Left lung (tissue), 10 donors: ENCODE measurements around the gene MTG2. TPM values are rescaled to one million over a fixed set of nuclear protein-coding genes. Genes with fewer than 3 reads are reported as not detected.

ENCODE experiments used
- ATAC-seq: fragments of 200-7000 bp; cut with Tn5 transposase; one replicate; pipeline ENCODE4 v1.9.1; 2020; ENCODE audit warnings: moderate library complexity
- DNase-seq, 4 donors: peaks; one replicate each; pipeline ENCODE4 v3.0.0-alpha.2; 2013 to 2020
- H3K27ac ChIP-seq, 2 donors: fragments of 200-600 bp; sonication (generic) in 1 of 2; one replicate each; pipeline versions ENCODE4 v1.5.0 to v1.8.0; 2020 to 2021
- H3K27me3 ChIP-seq, 2 donors: fragments of 200-600 bp; sonication (generic) in 1 of 2; one replicate each; pipeline versions ENCODE4 v1.5.0 to v1.8.0; 2020 to 2021
- H3K36me3 ChIP-seq, 2 donors: fragments of 200-600 bp; sonication (generic) in 1 of 2; one replicate each; pipeline versions ENCODE4 v1.5.0 to v1.8.0; 2020 to 2021
- H3K4me1 ChIP-seq, 2 donors: fragments of 200-600 bp; one replicate each; pipeline ENCODE4 v1.8.0; 2021
- H3K4me3 ChIP-seq, 2 donors: fragments of 200-600 bp; sonication (generic) in 1 of 2; one replicate each; pipeline versions ENCODE4 v1.5.0 to v1.8.0; 2020 to 2021; ENCODE audit warnings: mild to moderate bottlenecking in 1 of 2
- H3K9me3 ChIP-seq, 2 donors: fragments of 200-600 bp; sonication (generic) in 1 of 2; one replicate each; pipeline versions ENCODE4 v1.5.0 to v1.8.0; 2020 to 2021
- CTCF ChIP-seq, 2 donors: fragments of 200-600 bp; sonication (generic) in 1 of 2; IDR thresholded peaks; one replicate each; pipeline versions ENCODE4 v1.5.0 to v1.8.0; 2021; ENCODE audit warnings: antibody characterized with exemption in 2 of 2
- intact Hi-C, 2 donors: fragments of 100-400 bp; cut with DNase I; formaldehyde crosslinking; loops; one replicate each; pipeline versions ENCODE4 v1.11.2 to v1.14.2; 2022
- polyA plus RNA-seq, 6 donors: library from polyadenylated mRNA; unstranded; fragments of 120-200 nt; gene quantifications; one replicate each; pipeline ENCODE4 v1.2.1, GENCODE V29; 2013; ENCODE audit not compliant: insufficient read length in 6 of 6
- total RNA-seq, 2 donors: library from RNA; stranded (reverse); fragmentation: NEBNext Ultra II Directional; extraction: Animal tissue kit (Norgen Biotek cat#: 25700); gene quantifications; one replicate each; pipeline ENCODE4 v1.2.1, GENCODE V29; 2021
- donor health status: DM: no; HTN: yes; CAD: no.
- donor health status: DM: no; HTN: no; CAD: no.

The MTG2 gene
- total and polyA plus RNA-seq, 8 donors = 25.5 to 34.6 (median 31.2) TPM

- no peak overlapping the region for H3K27ac ChIP-seq
- no peak for ATAC-seq
- no peak overlapping the region for H3K4me3 ChIP-seq
- TF ChIP-seq CTCF (IDR thresholded peaks at IDR 0.05) = no peak
- no peaks in the 10 kb centered on the region for H3K9me3 ChIP-seq
- peaks cover 27 to 95% of the 10 kb centered on the region in 2 donors for H3K27me3 ChIP-seq
- DNase-seq = peak in 1 of 4 donors; percentile 62
- intact Hi-C loops = no loop called here
- no peaks in the 10 kb centered on the region for H3K36me3 ChIP-seq
- H3K4me1 ChIP-seq = peaks cover 5 to 10% of the 10 kb centered on the region in 2 donors
Measured at GRCh38 chr20:62224113-62224855, 41.5 kb downstream of the MTG2 start.

DNA sequence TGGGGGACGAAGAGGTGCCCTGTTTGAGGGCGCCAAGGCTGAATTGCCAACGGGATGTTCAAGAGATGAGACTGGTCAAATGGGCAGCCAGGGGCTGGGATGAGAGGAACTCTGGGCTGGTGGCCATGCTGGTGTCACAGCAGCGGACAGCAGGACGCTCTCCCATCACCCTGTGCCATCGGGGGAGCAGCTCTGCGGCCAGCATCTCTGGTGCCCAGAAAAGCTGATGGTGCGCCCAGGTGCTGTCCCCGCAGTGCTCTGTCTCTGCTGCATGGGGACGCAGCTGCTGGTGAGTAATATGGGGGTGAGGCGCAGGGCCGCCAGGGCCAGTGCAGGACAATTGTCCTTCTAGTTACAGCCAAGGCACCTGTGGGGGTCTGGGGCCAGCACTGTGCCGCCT is 42.2 kb downstream of the MTG2 start:
- Histone ChIP-seq H3K4me3 (no peak overlapping the region), H3K27me3 (peaks cover 23 to 87% of the 10 kb centered on the region in 2 donors), H3K27ac (no peak overlapping the region), H3K4me1 (peaks cover 5% of the 10 kb centered on the region in 2 donors), H3K36me3 (no peaks in the 10 kb centered on the region), H3K9me3 (no peaks in the 10 kb centered on the region)
- no peak for TF ChIP-seq CTCF (IDR thresholded peaks at IDR 0.05)
- intact Hi-C loops = no loop called here
- DNase-seq (peak in 1 of 4 donors; percentile 61), ATAC-seq (no peak)

GRCh38 chr20:62225820-62226635 is 43.2 kb downstream of the MTG2 start:
- peak in 1 of 4 donors; percentile 60 for DNase-seq
- H3K4me3 ChIP-seq = no peak overlapping the region
- no peak for ATAC-seq
- no peaks in the 10 kb centered on the region for H3K4me1 ChIP-seq
- intact Hi-C loops = no loop called here
- H3K9me3 ChIP-seq = no peaks in the 10 kb centered on the region
- peaks cover 15 to 81% of the 10 kb centered on the region in 2 donors for H3K27me3 ChIP-seq
- no peaks in the 10 kb centered on the region for H3K36me3 ChIP-seq
- no peak for TF ChIP-seq CTCF (IDR thresholded peaks at IDR 0.05)
- H3K27ac ChIP-seq = no peak overlapping the region

GRCh38 chr20:62226707-62227590 is 44.1 kb downstream of the MTG2 start:
- H3K9me3 ChIP-seq = no peaks in the 10 kb centered on the region
- DNase-seq (peak in 1 of 4 donors; percentile 65), ATAC-seq (no peak)
- TF ChIP-seq CTCF (IDR thresholded peaks at IDR 0.05) = no peak
- intact Hi-C loops = no loop called here
- H3K4me1 ChIP-seq = no peaks in the 10 kb centered on the region
- H3K27me3 ChIP-seq = peaks cover 7 to 78% of the 10 kb centered on the region in 2 donors
- no peaks in the 10 kb centered on the region for H3K36me3 ChIP-seq
- no peak overlapping the region for H3K27ac ChIP-seq
- H3K4me3 ChIP-seq = no peak overlapping the region
